SK-N-SH treated with all-trans-retinoic acid at 6 μM for 48 hours (cell line): ENCODE data around the gene STARD4.

Experiments used
- TF ChIP-seq, protein P1 (sequence below): fragments of 250-450 bp; sonication (Bioruptor Pico); IDR thresholded peaks from 2 replicates; pipeline ENCODE4 v1.5.0; 2020; ENCODE audit warnings: mild to moderate bottlenecking, moderate library complexity
- TF ChIP-seq, protein P2 (sequence below): fragments of 250-450 bp; sonication (Bioruptor Pico); IDR thresholded peaks from 2 replicates; pipeline ENCODE4 v1.8.0; 2021; ENCODE audit warnings: low read depth, mild to moderate bottlenecking, moderate library complexity, borderline replicate concordance

The STARD4 gene

DNA sequence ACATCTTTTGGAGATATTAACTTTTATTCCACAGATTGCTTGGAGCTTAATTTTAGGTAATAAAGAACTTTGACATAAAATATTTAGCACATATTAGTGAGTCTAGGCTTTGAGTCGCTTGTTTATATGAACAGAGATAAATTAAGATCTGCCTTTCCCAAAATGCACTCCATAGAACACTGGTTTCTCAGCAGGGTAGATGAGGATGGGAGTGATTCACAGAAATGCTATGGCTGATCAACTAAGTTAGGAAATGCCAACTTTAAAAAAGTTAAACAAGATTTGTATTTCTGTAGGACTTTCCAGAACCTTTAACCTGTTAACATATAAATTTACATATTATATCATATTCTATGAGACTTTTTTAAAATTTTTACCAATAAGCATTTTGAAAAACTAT, 65.2 kb downstream of the STARD4 start (continued):
- TF ChIP-seq, protein P1, sequence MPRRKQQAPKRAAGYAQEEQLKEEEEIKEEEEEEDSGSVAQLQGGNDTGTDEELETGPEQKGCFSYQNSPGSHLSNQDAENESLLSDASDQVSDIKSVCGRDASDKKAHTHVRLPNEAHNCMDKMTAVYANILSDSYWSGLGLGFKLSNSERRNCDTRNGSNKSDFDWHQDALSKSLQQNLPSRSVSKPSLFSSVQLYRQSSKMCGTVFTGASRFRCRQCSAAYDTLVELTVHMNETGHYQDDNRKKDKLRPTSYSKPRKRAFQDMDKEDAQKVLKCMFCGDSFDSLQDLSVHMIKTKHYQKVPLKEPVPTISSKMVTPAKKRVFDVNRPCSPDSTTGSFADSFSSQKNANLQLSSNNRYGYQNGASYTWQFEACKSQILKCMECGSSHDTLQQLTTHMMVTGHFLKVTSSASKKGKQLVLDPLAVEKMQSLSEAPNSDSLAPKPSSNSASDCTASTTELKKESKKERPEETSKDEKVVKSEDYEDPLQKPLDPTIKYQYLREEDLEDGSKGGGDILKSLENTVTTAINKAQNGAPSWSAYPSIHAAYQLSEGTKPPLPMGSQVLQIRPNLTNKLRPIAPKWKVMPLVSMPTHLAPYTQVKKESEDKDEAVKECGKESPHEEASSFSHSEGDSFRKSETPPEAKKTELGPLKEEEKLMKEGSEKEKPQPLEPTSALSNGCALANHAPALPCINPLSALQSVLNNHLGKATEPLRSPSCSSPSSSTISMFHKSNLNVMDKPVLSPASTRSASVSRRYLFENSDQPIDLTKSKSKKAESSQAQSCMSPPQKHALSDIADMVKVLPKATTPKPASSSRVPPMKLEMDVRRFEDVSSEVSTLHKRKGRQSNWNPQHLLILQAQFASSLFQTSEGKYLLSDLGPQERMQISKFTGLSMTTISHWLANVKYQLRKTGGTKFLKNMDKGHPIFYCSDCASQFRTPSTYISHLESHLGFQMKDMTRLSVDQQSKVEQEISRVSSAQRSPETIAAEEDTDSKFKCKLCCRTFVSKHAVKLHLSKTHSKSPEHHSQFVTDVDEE: no peak
- TF ChIP-seq, protein P2, sequence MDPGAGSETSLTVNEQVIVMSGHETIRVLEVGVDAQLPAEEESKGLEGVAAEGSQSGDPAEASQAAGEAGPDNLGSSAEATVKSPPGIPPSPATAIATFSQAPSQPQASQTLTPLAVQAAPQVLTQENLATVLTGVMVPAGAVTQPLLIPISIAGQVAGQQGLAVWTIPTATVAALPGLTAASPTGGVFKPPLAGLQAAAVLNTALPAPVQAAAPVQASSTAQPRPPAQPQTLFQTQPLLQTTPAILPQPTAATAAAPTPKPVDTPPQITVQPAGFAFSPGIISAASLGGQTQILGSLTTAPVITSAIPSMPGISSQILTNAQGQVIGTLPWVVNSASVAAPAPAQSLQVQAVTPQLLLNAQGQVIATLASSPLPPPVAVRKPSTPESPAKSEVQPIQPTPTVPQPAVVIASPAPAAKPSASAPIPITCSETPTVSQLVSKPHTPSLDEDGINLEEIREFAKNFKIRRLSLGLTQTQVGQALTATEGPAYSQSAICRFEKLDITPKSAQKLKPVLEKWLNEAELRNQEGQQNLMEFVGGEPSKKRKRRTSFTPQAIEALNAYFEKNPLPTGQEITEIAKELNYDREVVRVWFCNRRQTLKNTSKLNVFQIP (CRISPR knock-in tag): no peak
